GM18511 (cell line): ENCODE measurements around the gene SPATA13.

Experiments
- ATAC-seq: cut with Tn5 transposase; IDR thresholded peaks from one replicate; pipeline ENCODE4 v1.9.1; 2021; ENCODE audit warnings: mild to moderate bottlenecking, moderate library complexity; ENCODE audit not compliant: unreplicated experiment

SPATA13 gene

GRCh38 chr13:24166561-24166960, 6.0 kb downstream of the SPATA13 start:
- ATAC-seq = no peak

- ATAC-seq = no peak
Observed at GRCh38 chr13:24167666-24168391, 7.3 kb downstream of the SPATA13 start.

GRCh38 chr13:24168392-24168750, 7.9 kb downstream of the SPATA13 start:
- no peak for ATAC-seq

GRCh38 chr13:24168979-24169378, 8.5 kb downstream of the SPATA13 start:
- ATAC-seq = no peak

GRCh38 chr13:24172071-24172470, 11.6 kb downstream of the SPATA13 start:
- ATAC-seq = no peak

- ATAC-seq = no peak
Observed at GRCh38 chr13:24173795-24174194, 13.3 kb downstream of the SPATA13 start.

GRCh38 chr13:24175847-24176246, 15.3 kb downstream of the SPATA13 start:
- no peak for ATAC-seq

- ATAC-seq = no peak
Observed at GRCh38 chr13:24176351-24177101, 16.0 kb downstream of the SPATA13 start.

GRCh38 chr13:24178847-24179485, 18.4 kb downstream of the SPATA13 start:
- no peak for ATAC-seq

GRCh38 chr13:24179486-24179850, 18.9 kb downstream of the SPATA13 start:
- no peak for ATAC-seq

- no peak for ATAC-seq
Observed at GRCh38 chr13:24180750-24181377, 20.3 kb downstream of the SPATA13 start.

- ATAC-seq = no peak
Observed at GRCh38 chr13:24181991-24182702, 21.6 kb downstream of the SPATA13 start.

- ATAC-seq = no peak
Observed at GRCh38 chr13:24182703-24183081, 22.2 kb downstream of the SPATA13 start.

- no peak for ATAC-seq
Observed at GRCh38 chr13:24183741-24184182, 23.2 kb downstream of the SPATA13 start.

GRCh38 chr13:24184265-24184841, 23.8 kb downstream of the SPATA13 start:
- no peak for ATAC-seq

- no peak for ATAC-seq
Observed at GRCh38 chr13:24184882-24185281, 24.4 kb downstream of the SPATA13 start.

GRCh38 chr13:24185591-24186232, 25.2 kb downstream of the SPATA13 start:
- ATAC-seq = no peak

GRCh38 chr13:24187185-24187584, 26.7 kb downstream of the SPATA13 start:
- ATAC-seq = no peak

GRCh38 chr13:24192057-24192810, 31.7 kb downstream of the SPATA13 start:
- no peak for ATAC-seq
